Lung (tissue), 12 donors: ENCODE measurements around the gene CLEC2L. TPM values are rescaled to one million over a fixed set of nuclear protein-coding genes. Genes with fewer than 3 reads are reported as not detected.

ENCODE experiments used
- ATAC-seq: fragments of 200-7000 bp; cut with Tn5 transposase; one replicate; pipeline ENCODE4 v1.9.1; 2020; ENCODE audit warnings: moderate number of reproducible peaks; ENCODE audit not compliant: insufficient read depth, low FRiP score
- DNase-seq, 3 donors: peaks; one replicate each; pipeline ENCODE4 v3.0.0-alpha.2; 2013 to 2017
- H3K27ac ChIP-seq, 2 donors: one replicate each; pipeline ENCODE4 v1.5.1; 2013; ENCODE audit warnings: mild to moderate bottlenecking in 2 of 2, moderate library complexity in 2 of 2, control low read depth in 1 of 2, inconsistent platforms in 1 of 2, low read depth in 1 of 2, low read length in 1 of 2
- H3K27me3 ChIP-seq, 3 donors: one replicate each; pipeline ENCODE4 v1.5.1; 2013; ENCODE audit warnings: low read length in 2 of 3; ENCODE audit not compliant: control insufficient read depth in 3 of 3, insufficient read depth in 3 of 3
- H3K36me3 ChIP-seq, 4 donors: one replicate each; pipeline ENCODE4 v1.5.1; 2013; ENCODE audit warnings: low read length in 4 of 4, mild to moderate bottlenecking in 1 of 4, moderate library complexity in 1 of 4; ENCODE audit not compliant: control insufficient read depth in 4 of 4, insufficient read depth in 4 of 4
- H3K4me1 ChIP-seq, 5 donors: one replicate each; pipeline ENCODE4 v1.5.1; 2013; ENCODE audit warnings: low read length in 5 of 5, mild to moderate bottlenecking in 2 of 5, moderate library complexity in 1 of 5; ENCODE audit not compliant: control insufficient read depth in 5 of 5, insufficient read depth in 5 of 5
- H3K4me3 ChIP-seq: one replicate; pipeline ENCODE4 v1.5.1; 2013; ENCODE audit warnings: mild to moderate bottlenecking, control low read depth, moderate library complexity
- H3K9ac ChIP-seq, 2 donors: one replicate each; pipeline ENCODE4 v1.5.1; 2013; ENCODE audit warnings: low read length in 2 of 2, control low read depth in 1 of 2; ENCODE audit not compliant: insufficient read depth in 1 of 2
- H3K9me3 ChIP-seq, 4 donors: one replicate each; pipeline ENCODE4 v1.5.1; 2013; ENCODE audit warnings: low read length in 3 of 4, mild to moderate bottlenecking in 1 of 4, moderate library complexity in 1 of 4; ENCODE audit not compliant: control insufficient read depth in 4 of 4, insufficient read depth in 3 of 4
- CTCF ChIP-seq: IDR thresholded peaks from 2 replicates; pipeline ENCODE4 v1.5.1; 2012; ENCODE audit warnings: mild to moderate bottlenecking; ENCODE audit errors: control extremely low read depth, extremely low read depth
- WGBS, 2 donors: extraction: QIAGEN DNeasy Blood & Tissue Kit; methylation state at CpG; one replicate each; pipeline ENCODE4 v1.1.7; 2013; 5-methylcytosine and 5-hydroxymethylcytosine counted together
- polyA plus RNA-seq, 2 donors: library from polyadenylated mRNA; stranded (reverse); fragments of 200-250 nt; gene quantifications; one replicate each; pipeline ENCODE4 v1.2.1, GENCODE V29; 2013
- total RNA-seq, 2 donors: library from RNA; depleted of rRNA in 1 of 2; stranded (reverse); fragments of >200 nt in 1 of 2; gene quantifications; one replicate each; pipeline ENCODE4 v1.2.1, GENCODE V29; 2014 to 2021
- donor health status: control.
- donor health status: control.
- donor health status: Bipolar disorder and iron deficiency.
- donor health status: healthy.
- donor health status: DM: yes; HTN: yes; CAD: no.

CLEC2L gene
- total and polyA plus RNA-seq, 4 donors, result 0.03 TPM; not detected in 3

- no peak overlapping the region for H3K9ac ChIP-seq
- H3K4me3 ChIP-seq, result no peak overlapping the region
- H3K9me3 ChIP-seq, result peaks cover 0 to 5% (median 0%) of the 10 kb centered on the region in 4 donors
- no peak overlapping the region for H3K27ac ChIP-seq
- TF ChIP-seq CTCF, result no peak
- 82 to 100% methylated on average over 1 of the region's 1 CpG for WGBS, 2 donors
- no peak for DNase-seq
- H3K36me3 ChIP-seq, result no peaks in the 10 kb centered on the region
- H3K27me3 ChIP-seq, result peaks cover 8 to 24% (median 20%) of the 10 kb centered on the region in 3 donors
- H3K4me1 ChIP-seq, result peaks cover 0 to 7% (median 0%) of the 10 kb centered on the region in 5 donors
- ATAC-seq, result no peak
These were observed 2.0 kb upstream of the CLEC2L start for GRCh38 chr7:139521439-139521838.

GRCh38 chr7:139522830-139523198 is 671 bp upstream of the CLEC2L start:
- Histone ChIP-seq H3K4me3 (no peak overlapping the region), H3K9ac (no peak overlapping the region)
- TF ChIP-seq CTCF, result no peak

GRCh38 chr7:139523968-139524815 is 707 bp downstream of the CLEC2L start:
- no peaks in the 10 kb centered on the region for H3K36me3 ChIP-seq
- no peak overlapping the region for H3K27ac ChIP-seq
- DNase-seq (no peak), ATAC-seq (no peak)
- peaks cover 0 to 8% (median 0%) of the 10 kb centered on the region in 5 donors for H3K4me1 ChIP-seq
- WGBS, 2 donors, result 21 to 31% methylated on average over 51 to 70 of the region's 70 CpGs
- peaks cover 8 to 28% (median 20%) of the 10 kb centered on the region in 3 donors for H3K27me3 ChIP-seq
- no peak for TF ChIP-seq CTCF
- peaks cover 0 to 5% (median 0%) of the 10 kb centered on the region in 4 donors for H3K9me3 ChIP-seq
- H3K9ac ChIP-seq, result no peak overlapping the region
- H3K4me3 ChIP-seq, result no peak overlapping the region

More at GRCh38 chr7:139522830-139523198, 671 bp upstream of the CLEC2L start:
- WGBS, 2 donors, result 24 to 34% methylated on average over 11 of the region's 11 CpGs
- no peak for ATAC-seq
- Histone ChIP-seq H3K36me3 (no peaks in the 10 kb centered on the region), H3K27ac (no peak overlapping the region), H3K4me1 (peaks cover 0 to 8% (median 0%) of the 10 kb centered on the region in 5 donors), H3K9me3 (peaks cover 0 to 5% (median 0%) of the 10 kb centered on the region in 4 donors), H3K27me3 (peaks cover 8 to 24% (median 20%) of the 10 kb centered on the region in 3 donors)
- no peak for DNase-seq
